OCI-LY1 (cell line): ENCODE results near the gene WTAP.

Experiments
- H2AFZ ChIP-seq: fragments of 200-600 bp; sonication (generic), shearing (Covaris generic); 2 replicates; pipeline ENCODE4 v1.6.0; 2014; ENCODE audit warnings: antibody characterized with exemption, mild to moderate bottlenecking, low read length
- H3F3A ChIP-seq: fragments of 200-600 bp; sonication (generic), shearing (Covaris generic); 2 replicates; pipeline ENCODE4 v1.6.0; 2014; ENCODE audit warnings: mild to moderate bottlenecking, antibody characterized with exemption, low read length, moderate library complexity; ENCODE audit not compliant: insufficient read depth
- H3K27ac ChIP-seq: fragments of 200-600 bp; sonication (generic); 2 replicates; pipeline ENCODE4 v1.5.1; 2014; ENCODE audit warnings: low read length, mixed run types, mild to moderate bottlenecking, low read depth; ENCODE audit not compliant: poor library complexity, severe bottlenecking
- H3K27me3 ChIP-seq: fragments of 200-600 bp; sonication (generic); 2 replicates; pipeline ENCODE4 v1.6.0; 2014; ENCODE audit warnings: antibody characterized with exemption, mild to moderate bottlenecking, low read length, moderate library complexity; ENCODE audit not compliant: insufficient read depth
- H3K36me3 ChIP-seq: fragments of 200-600 bp; sonication (generic); 2 replicates; pipeline ENCODE4 v1.6.1; 2014; ENCODE audit warnings: mild to moderate bottlenecking, antibody characterized with exemption, low read length, moderate library complexity, mixed read lengths; ENCODE audit not compliant: insufficient read depth
- H3K4me1 ChIP-seq: fragments of 200-600 bp; sonication (generic); 2 replicates; pipeline ENCODE4 v1.5.1; 2014; ENCODE audit warnings: mild to moderate bottlenecking, low read length, moderate library complexity; ENCODE audit not compliant: insufficient read depth, severe bottlenecking
- H3K4me2 ChIP-seq: fragments of 200-600 bp; sonication (generic), shearing (Covaris generic); 2 replicates; pipeline ENCODE4 v1.6.1; 2014; ENCODE audit warnings: low read length
- H3K4me3 ChIP-seq: fragments of 200-600 bp; sonication (generic); 2 replicates; pipeline ENCODE4 v1.5.1; 2014; ENCODE audit warnings: low read length, low read depth, mild to moderate bottlenecking, mixed read lengths; ENCODE audit not compliant: poor library complexity, severe bottlenecking
- H3K79me2 ChIP-seq: fragments of 200-600 bp; shearing (Covaris generic); 2 replicates; pipeline ENCODE4 v1.6.1; 2016; ENCODE audit warnings: mixed run types, low read length, mixed read lengths; ENCODE audit not compliant: insufficient read depth
- H3K9ac ChIP-seq: fragments of 200-600 bp; sonication (generic), shearing (Covaris generic); 2 replicates; pipeline ENCODE4 v1.6.1; 2014; ENCODE audit warnings: mild to moderate bottlenecking, low read length, mixed read lengths
- H3K9me2 ChIP-seq: fragments of 200-600 bp; sonication (generic), shearing (Covaris generic); 2 replicates; pipeline ENCODE4 v1.6.1; 2014; ENCODE audit warnings: low read depth, mild to moderate bottlenecking, low read length, mixed read lengths
- H3K9me3 ChIP-seq: fragments of 200-600 bp; shearing (Covaris generic); 2 replicates; pipeline ENCODE4 v1.6.1; 2014; ENCODE audit warnings: low read length, mixed read lengths
- H4K20me1 ChIP-seq: fragments of 200-600 bp; sonication (generic), shearing (Covaris generic); 2 replicates; pipeline ENCODE4 v1.6.0; 2016; ENCODE audit warnings: mild to moderate bottlenecking, low read length; ENCODE audit not compliant: insufficient read depth
- CTCF ChIP-seq: fragments of 200-600 bp; sonication (generic), shearing (Covaris generic); IDR thresholded peaks from 2 replicates; pipeline ENCODE4 v1.5.1; 2017; ENCODE audit warnings: mild to moderate bottlenecking, antibody characterized with exemption, low read length, moderate library complexity, mixed read lengths
- EZH2 ChIP-seq: fragments of 200-600 bp; sonication (generic), shearing (Covaris generic); IDR thresholded peaks from 2 replicates; pipeline ENCODE4 v1.8.0; 2017; ENCODE audit warnings: borderline replicate concordance, mixed run types, mild to moderate bottlenecking, antibody characterized with exemption, low read length, moderate library complexity, mixed read lengths

The WTAP gene

GRCh38 chr6:159691133-159691962 is 36.0 kb upstream of the WTAP start:
- peak overlapping the region; percentile 12 for H3K27ac ChIP-seq
- H2AFZ ChIP-seq = no peak overlapping the region
- no peaks in the 10 kb centered on the region; the same call in 1 of the 2 replicates for H3K79me2 ChIP-seq

GRCh38 chr6:159691963-159692287 is 35.4 kb upstream of the WTAP start:
- Histone ChIP-seq H2AFZ (no peak overlapping the region), H3K79me2 (no peaks in the 10 kb centered on the region; the same call in 1 of the 2 replicates), H3K4me1 (peaks cover 26% of the 10 kb centered on the region), H3K4me3 (peak overlapping the region; percentile 68), H3F3A (no peaks in the 10 kb centered on the region), H3K27ac (peak overlapping the region; percentile 12), H4K20me1 (no peaks in the 10 kb centered on the region), H3K4me2 (peak overlapping the region; percentile 81), H3K9ac (peak overlapping the region; percentile 78), H3K9me3 (no peaks in the 10 kb centered on the region), H3K9me2 (no peaks in the 10 kb centered on the region), H3K27me3 (no peaks in the 10 kb centered on the region), H3K36me3 (peaks cover 14% of the 10 kb centered on the region; the same call in 1 of the 2 replicates)
- no peak for TF ChIP-seq EZH2
- no peak for TF ChIP-seq CTCF

More at GRCh38 chr6:159691133-159691962, 36.0 kb upstream of the WTAP start:
- H3K9me2 ChIP-seq = no peaks in the 10 kb centered on the region
- peaks cover 26% of the 10 kb centered on the region for H3K4me1 ChIP-seq
- H3K36me3 ChIP-seq = peaks cover 19% of the 10 kb centered on the region; the same call in 1 of the 2 replicates
- peak overlapping the region; percentile 78 for H3K9ac ChIP-seq
- H3F3A ChIP-seq = no peaks in the 10 kb centered on the region
- TF ChIP-seq EZH2 = no peak
- peak; percentile 81 for TF ChIP-seq CTCF
- no peaks in the 10 kb centered on the region for H3K9me3 ChIP-seq
- H3K4me2 ChIP-seq = peak overlapping the region; percentile 81
- no peaks in the 10 kb centered on the region for H4K20me1 ChIP-seq
- no peaks in the 10 kb centered on the region for H3K27me3 ChIP-seq
- peak overlapping the region; percentile 68 for H3K4me3 ChIP-seq

- no peak overlapping the region for H2AFZ ChIP-seq
Measured at GRCh38 chr6:159692303-159693127, 34.8 kb upstream of the WTAP start.

More at GRCh38 chr6:159692303-159693127, 34.8 kb upstream of the WTAP start:
- TF ChIP-seq EZH2 = no peak
- TF ChIP-seq CTCF = no peak
- no peaks in the 10 kb centered on the region; the same call in 1 of the 2 replicates for H3K79me2 ChIP-seq
- H4K20me1 ChIP-seq = no peaks in the 10 kb centered on the region
- H3K9me2 ChIP-seq = no peaks in the 10 kb centered on the region
- H3K4me1 ChIP-seq = peaks cover 26% of the 10 kb centered on the region
- no peaks in the 10 kb centered on the region for H3K9me3 ChIP-seq
- peak overlapping the region; percentile 68 for H3K4me3 ChIP-seq
- H3K4me2 ChIP-seq = peak overlapping the region; percentile 81
- no peaks in the 10 kb centered on the region for H3K27me3 ChIP-seq
- peak overlapping the region; percentile 12 for H3K27ac ChIP-seq
- peaks cover 9% of the 10 kb centered on the region; the same call in 1 of the 2 replicates for H3K36me3 ChIP-seq
- no peaks in the 10 kb centered on the region for H3F3A ChIP-seq
- H3K9ac ChIP-seq = peak overlapping the region; percentile 78
